ENCODE data around the gene ADPRS.

DNA sequence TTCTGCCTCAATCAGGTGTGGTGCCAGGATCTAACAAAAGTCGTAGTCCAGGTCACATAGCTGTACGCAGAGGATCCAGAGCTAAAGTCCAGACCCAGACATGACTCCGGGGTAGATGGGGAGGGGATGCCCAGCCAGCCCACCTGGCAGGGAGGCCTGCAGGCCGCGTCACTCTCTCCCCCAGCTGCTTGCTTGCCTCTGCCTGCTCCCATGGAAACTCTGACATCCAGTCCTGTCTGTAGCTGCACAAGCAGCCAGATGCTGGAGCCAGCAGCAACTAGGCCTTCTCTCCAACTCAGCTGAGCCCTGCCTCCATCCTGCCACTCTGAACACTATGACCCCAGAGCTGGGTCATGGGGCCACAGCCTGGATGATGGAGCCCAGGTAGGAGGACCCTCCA lies 28.2 kb downstream of the ADPRS start:
- TF ChIP-seq EZH2 (IDR thresholded peaks at IDR 0.05; ENCODE audit: low read depth, unreplicated experiment) (no peak), CREB1 (CRISPR knock-in tag; IDR thresholded peaks at IDR 0.05; ENCODE audit: low read depth) (no peak), EZH2phosphoT487 (IDR thresholded peaks at IDR 0.05; ENCODE audit: unreplicated experiment) (no peak), NANOG (IDR thresholded peaks at IDR 0.05; ENCODE audit: borderline replicate concordance) (no peak), POLR2AphosphoS5 (IDR thresholded peaks at IDR 0.05; ENCODE audit: low read depth) (no peak), REST (IDR thresholded peaks at IDR 0.05; ENCODE audit: unreplicated experiment) (no peak)
- TF ChIP-seq, protein P1, sequence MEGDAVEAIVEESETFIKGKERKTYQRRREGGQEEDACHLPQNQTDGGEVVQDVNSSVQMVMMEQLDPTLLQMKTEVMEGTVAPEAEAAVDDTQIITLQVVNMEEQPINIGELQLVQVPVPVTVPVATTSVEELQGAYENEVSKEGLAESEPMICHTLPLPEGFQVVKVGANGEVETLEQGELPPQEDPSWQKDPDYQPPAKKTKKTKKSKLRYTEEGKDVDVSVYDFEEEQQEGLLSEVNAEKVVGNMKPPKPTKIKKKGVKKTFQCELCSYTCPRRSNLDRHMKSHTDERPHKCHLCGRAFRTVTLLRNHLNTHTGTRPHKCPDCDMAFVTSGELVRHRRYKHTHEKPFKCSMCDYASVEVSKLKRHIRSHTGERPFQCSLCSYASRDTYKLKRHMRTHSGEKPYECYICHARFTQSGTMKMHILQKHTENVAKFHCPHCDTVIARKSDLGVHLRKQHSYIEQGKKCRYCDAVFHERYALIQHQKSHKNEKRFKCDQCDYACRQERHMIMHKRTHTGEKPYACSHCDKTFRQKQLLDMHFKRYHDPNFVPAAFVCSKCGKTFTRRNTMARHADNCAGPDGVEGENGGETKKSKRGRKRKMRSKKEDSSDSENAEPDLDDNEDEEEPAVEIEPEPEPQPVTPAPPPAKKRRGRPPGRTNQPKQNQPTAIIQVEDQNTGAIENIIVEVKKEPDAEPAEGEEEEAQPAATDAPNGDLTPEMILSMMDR (conservative IDR thresholded peaks at IDR 0.05; ENCODE audit: low read depth in 2 of 2), result no peak

All from GM23338 (cell line).